ENCODE results near the gene TMEM26. TPM values are rescaled to one million over a fixed set of nuclear protein-coding genes. Genes with fewer than 3 reads are reported as not detected.
"Not testable (repeated sequence)": the region's sequence is repeated elsewhere in the genome, so short reads cannot be mapped to it uniquely, and the experiment has no call there.

TMEM26 gene
- polyA plus RNA-seq, 4 donors, result 5.9 to 9.6 (median 7.3) TPM

DNA sequence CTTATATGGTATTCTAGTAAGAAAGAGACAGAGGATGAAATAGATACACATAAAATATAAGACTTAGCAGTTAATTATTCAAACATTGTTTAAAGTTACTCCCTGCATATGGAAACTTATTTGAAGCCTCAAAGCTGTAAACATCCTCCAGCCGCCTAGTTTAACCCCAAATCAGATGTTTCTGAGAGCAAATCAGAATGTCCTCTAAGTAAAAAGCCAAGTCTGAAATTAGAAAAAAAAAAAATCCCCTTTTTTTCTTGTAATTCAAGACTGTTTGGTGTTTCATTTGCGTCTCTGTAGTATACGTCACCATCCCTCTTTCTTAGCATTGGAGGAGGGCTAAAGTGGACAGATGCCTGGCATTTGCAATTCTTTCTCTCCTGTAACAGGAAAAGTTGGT, 46.4 kb downstream of the TMEM26 start:
- DNase-seq (ENCODE audit: low read depth in 4 of 4, low spot score in 2 of 4), result no peak

DNA sequence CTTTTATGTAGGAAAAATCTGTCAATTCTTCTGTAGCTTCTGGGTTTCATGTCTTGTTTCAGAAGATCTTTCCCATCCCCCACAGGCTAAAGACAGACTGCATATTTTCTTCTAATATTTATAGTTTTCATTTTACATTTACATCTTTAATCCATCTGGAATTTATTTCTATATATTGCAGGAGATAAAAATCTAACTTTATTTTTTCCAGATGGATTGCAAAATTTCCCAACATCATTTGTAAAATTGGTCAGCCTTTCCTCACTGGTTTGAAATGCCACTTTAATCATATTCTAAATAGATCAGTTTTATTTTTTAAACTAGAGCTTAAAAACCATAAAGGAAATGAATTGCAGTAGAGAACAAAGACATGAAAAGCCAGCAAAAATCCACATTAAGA, 46.9 kb downstream of the TMEM26 start:
- no peak for DNase-seq (ENCODE audit: low read depth in 4 of 4, low spot score in 2 of 4)

DNA sequence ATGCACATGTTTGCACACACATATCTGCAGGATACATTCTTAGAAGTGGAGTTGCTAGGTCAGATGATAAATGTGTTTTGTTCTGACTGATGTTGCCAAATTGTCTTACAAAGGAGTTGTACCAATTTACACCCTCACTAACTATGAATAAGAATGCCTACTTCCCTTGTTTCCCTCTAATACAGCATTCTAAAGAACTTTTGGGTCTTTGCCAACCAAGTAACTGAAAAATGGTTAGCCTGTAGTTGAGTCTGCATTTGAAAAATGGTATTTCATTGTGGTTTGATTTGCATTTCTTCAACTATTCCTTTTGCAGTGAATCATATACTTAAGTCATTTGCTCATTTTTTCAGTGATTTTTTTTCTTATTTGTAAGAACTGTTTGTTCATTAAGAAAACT, 48.4 kb downstream of the TMEM26 start:
- no peak for DNase-seq (ENCODE audit: low read depth in 4 of 4, low spot score in 2 of 4)

DNA sequence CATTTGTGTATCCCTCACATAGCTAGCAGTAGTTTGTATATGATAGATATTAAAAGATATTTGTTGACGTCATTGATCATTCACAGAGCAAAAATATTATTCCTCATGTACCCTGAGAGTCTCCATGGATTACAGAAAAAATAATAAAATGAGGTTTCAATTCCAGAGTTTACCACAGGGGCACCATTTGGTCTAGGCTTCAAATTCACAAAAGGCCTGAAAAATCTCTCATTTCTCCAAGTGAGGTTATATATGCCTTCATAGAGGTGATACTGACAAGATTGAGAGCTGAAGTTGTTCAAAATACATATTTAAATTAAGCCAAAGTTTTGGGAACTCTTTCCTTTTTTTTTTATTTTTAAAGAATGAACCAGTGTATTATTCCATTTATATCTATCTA, 52.7 kb downstream of the TMEM26 start:
- no peak for DNase-seq (ENCODE audit: low read depth in 4 of 4, low spot score in 2 of 4)

DNA sequence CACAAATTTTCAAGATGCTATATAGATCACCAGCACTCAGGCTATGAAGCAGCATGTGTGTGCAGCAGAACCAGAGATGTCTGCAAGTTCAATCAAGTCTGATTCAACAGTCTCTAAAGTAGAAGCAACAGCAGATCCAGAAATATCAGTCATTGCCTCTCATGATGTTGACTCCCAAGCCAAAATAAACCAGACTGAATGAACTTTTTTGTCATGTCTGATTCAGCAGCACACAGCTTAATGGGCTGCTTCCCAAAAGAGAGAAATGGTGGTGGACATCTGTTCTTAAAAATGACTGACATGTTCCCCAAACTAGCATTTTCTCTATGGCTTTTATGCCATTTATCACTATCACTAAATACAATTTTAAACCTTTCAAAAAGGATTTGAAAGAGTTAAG, 53.8 kb downstream of the TMEM26 start:
- no peak for DNase-seq (ENCODE audit: low read depth in 4 of 4, low spot score in 2 of 4)

DNA sequence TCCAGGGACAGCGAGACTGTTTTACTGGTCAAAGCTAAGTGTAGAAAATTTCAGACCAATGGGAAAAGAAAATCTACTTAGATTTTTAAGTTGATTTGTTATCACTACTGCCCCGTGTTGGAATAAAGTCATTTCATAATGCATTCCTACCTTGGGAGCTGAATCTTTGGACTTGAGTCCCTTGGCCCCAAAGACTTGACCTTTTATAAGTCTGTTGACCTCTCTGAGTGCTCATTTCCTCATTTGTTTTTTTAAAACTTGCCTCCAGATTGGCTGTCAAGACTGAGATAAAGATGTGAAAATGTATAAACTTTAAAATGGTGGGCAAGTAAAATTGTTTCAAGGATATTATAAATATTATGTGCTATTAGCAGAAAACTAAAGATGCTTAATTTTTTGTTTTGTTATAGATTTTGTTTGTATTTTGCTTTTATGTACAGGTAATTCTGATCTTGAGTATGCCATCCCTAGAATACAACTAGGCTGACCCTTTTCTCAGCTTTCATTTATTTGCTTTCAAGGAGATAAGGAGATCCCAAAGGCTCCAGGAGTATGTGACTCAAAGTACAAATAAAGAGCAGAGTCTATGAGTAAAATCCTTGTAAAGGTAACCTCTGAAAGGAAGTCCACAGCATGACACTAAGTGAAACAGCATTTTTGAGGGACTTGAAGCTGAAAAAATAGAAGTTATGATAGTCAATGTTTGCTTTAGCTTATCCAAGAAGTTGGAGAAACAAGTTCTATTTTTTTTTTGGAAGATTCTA, 54.6 kb downstream of the TMEM26 start:
- no peak for DNase-seq (ENCODE audit: low read depth in 4 of 4, low spot score in 2 of 4)

DNA sequence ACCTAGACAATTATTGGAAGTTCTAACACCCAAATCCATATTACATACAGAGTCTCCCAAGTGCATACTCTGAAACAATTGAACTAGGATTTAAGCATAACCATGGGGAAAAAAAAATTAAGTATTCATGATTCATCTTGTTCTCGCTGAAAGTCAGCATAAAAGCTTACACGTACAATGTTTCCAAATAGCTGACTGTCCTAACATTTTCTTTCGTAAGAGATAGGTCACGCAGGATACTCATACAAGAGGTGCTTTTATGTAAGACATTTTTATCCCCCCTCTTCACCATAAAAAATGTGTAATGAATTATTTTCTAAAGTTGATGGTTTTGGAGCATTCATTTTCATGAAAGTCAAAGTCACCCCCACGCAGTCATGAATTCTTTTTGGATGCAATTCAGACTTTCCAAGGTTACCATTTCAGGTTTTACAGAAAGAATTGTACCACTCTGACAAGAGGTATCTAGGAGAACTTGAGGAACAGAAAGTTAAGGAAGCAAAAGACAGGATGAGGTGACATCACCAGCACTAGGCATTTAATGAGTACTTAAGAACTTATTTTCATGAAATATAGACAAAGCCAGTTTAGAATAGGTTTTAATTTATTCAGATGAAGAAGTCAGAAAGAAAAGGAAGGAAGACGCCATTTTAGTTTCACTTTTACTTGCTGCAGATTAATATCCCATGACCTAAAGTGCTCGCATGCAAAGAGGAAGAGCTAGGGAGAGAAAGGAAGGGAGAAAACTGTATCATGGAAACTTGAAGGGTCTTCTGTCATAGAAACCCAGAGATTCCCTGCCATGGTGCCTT, 55.8 kb downstream of the TMEM26 start:
- DNase-seq (ENCODE audit: low read depth in 4 of 4, low spot score in 2 of 4), result no peak

DNA sequence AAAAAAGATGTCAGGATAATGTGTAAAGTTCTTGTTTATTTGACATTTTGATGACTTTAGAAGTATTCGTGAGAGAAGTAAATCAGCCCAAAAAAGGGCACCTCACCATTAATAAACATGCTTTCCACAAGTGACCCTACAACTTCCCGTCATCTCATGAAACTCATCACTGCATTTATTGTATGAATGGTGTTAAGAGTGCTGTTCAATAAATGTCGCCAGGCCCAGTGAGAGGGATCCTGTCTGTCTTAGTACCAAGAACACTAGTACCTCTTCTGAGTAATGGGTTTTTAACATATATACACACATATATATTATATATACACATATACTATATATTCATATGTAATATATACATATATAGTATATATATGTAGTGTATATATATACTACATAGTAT, 61.9 kb downstream of the TMEM26 start:
- no peak for DNase-seq (ENCODE audit: low read depth in 4 of 4, low spot score in 2 of 4)

DNA sequence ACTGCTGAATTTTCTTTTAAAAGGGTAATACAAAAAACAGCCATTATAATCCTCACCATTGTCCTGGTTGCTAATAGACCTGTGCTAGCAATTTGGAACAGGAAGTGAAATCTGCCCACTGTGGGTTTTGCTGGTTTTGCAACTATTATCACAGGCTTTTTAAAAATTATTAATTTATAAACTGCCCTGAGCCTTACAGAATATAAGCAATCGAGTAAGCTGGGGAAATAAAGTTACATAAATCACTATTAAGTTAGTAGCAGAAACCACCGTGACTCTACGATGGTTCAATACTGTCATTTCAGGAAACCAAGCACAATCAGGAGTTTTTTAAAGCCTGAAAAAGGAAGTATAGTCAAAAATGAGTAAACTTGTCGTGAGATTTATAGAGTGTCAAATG, 62.3 kb downstream of the TMEM26 start:
- DNase-seq (ENCODE audit: low read depth in 4 of 4, low spot score in 2 of 4), result no peak

DNA sequence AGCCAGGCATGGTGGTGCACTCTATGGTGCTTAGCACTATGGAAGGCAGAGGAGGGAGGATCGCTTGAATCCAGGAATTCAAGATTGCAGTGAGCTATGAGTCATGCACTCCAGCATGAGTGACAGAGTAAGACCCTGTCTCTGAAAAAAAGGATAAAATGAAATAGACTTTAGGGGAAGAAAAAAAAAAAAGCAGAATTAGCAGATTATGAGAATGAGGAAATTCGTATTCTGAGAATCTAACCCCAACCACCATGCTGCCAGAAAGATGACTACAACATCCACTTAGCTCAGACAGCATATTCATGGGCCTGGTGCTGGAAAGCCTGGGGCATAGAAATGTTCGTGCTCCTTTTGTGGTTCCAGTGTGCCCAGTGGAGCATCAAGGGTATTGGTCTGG, 63.3 kb downstream of the TMEM26 start:
- DNase-seq (ENCODE audit: low read depth in 4 of 4, low spot score in 2 of 4), result no peak

DNA sequence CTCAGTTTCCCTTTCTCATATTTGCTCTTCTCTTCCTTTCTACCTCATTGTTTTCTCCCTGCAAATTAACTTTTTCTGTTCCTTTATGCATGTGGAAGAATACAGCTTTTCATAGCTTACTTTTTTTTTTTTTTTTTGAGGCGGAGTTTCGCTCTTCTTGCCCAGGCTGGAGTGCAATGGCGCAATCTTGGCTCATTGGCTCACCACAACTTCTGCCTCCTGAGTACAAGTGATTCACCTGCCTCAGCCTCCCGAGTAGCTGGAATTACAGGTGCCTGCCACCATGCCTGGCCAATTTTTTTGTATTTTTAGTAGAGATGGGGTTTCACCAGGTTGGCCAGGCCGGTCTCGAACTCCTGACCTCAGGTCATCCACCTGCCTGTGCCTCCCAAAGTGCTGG, 64.2 kb downstream of the TMEM26 start:
- DNase-seq (ENCODE audit: low read depth in 4 of 4, low spot score in 2 of 4), result not testable (repeated sequence)

DNA sequence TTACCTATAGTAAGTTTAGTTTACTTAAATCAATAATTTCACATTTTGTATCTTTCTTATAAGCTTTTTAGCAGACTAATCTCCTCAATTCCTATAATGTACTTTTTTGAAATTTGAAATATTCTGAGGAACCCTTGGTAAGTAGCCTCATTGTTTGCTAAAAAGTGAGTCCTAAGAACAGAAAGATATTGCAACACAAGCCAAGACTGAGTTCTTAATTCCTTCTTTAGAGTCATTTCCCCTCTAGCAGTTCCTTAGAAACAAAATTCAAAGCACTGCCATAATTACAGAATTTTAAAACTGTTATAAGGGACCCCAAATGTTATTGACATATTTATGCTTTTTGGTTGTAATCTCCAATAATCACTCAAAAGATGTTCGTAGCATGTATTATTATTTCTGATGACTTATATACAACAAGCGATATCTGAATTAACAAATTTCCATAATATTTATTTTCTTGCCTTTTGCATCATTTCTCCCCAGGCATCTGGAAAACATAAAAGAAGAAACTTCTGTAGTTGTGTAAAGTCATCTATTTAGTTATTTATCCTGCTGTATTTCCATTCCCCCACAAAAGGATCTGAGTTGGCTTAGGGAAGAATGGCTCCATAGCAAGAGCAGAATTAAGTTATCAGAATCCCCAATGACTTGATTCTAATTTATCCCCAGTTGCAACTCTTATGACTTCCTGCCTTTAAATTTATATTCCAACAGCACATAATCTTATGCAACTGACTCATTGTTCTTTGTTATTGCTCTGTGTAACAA, 67.8 kb downstream of the TMEM26 start:
- no peak for DNase-seq (ENCODE audit: low read depth in 4 of 4, low spot score in 2 of 4)

DNA sequence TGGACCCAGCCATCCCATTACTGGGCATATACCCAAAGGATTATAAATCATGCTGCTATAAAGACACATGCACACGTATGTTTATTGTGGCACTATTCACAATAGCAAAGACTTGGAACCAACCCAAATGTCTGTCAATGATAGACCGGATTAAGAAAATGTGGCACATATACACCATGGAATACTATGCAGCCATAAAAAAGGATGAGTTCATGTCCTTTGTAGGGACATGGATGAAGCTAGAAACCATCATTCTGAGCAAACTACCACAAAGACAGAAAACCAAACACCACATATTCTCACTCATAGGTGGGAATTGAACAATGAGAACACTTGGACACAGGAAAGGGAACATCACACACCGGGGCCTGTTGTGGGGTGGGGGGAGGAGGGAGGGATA, 72.0 kb downstream of the TMEM26 start:
- not testable (repeated sequence) for DNase-seq (ENCODE audit: low read depth in 4 of 4, low spot score in 2 of 4)

DNA sequence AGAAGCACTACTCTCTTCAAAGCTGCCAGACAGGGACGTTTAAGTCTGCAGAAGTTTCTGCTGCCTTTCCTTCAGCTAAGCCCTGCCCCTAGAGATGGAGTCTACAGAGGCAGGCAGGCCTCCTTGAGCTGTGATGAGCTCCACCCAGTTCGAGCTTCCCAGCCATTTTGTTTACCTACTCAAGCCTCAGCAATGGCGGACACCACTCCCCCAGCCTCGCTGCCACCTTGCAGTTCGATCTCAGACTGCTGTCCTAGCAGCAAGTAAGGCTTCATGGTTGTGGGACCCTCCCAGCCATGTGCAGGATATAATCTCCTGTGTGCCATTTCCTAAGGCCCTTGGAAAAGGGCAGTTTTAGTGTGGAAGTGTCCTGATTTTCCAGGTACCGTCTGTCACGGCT, 74.3 kb downstream of the TMEM26 start:
- DNase-seq (ENCODE audit: low read depth in 4 of 4, low spot score in 2 of 4), result no peak

DNA sequence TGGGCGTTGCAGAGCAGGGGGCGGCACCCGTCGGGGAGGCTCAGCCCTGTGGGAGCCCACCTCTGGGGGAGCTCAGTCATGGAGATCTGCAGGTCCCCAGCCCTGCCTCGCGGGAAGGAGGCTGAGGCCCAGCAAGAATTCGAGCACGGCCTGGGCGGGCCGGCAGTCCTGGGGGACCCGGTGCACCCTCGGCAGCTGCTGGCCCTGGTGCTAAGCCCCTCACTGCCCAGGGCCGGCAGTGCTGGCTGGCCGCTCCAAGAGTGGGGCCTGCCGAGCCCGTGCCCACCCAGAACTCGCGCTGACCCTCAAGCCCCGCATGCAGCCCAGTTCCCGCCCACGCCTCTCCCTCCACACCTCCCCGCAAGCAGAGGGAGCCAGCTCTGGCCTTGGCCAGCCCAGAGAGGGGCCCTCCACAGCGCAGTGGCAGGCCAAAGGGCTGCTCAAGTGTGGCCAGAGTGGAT, 76.2 kb downstream of the TMEM26 start:
- no peak for DNase-seq (ENCODE audit: low read depth in 4 of 4, low spot score in 2 of 4)

DNA sequence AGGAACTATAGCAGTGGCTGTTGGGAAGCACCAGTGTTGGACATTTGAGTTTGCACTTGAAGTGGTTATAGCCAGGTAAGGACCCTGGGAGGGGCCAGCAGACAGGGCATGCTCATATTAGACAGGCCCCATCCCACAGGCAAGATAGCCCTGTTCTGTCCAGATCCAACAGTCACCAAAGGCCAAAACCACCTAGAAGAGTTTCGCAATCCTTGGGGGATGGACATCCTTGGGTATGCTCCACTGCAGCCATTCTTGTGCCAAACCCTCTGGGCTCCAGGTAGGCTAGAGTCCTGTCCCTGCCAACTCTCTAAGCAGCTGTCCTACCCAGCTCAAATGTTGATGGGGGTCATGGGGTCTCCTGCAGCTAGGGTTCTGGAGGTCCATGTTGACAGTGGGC, 76.8 kb downstream of the TMEM26 start:
- no peak for DNase-seq (ENCODE audit: low read depth in 4 of 4, low spot score in 2 of 4)

DNA sequence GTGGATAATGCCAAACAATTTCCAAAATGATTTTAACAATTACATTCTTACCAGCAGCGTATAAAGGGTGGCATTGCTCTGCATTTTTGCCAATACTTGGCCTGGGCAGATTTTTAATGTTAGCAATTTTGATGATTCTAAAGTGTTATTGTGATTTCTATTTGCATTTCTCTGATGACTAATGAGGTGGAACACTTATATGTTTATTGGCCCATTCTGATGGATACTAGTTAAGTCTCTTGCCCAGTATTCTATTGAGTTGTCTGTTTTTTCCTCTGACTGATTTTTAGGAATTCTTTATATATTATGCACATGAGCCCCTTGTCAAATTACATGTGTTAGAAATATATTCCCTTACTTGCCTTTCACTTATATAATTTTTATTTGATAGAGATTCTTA, 86.8 kb downstream of the TMEM26 start:
- DNase-seq (ENCODE audit: low read depth in 4 of 4, low spot score in 2 of 4), result no peak

DNA sequence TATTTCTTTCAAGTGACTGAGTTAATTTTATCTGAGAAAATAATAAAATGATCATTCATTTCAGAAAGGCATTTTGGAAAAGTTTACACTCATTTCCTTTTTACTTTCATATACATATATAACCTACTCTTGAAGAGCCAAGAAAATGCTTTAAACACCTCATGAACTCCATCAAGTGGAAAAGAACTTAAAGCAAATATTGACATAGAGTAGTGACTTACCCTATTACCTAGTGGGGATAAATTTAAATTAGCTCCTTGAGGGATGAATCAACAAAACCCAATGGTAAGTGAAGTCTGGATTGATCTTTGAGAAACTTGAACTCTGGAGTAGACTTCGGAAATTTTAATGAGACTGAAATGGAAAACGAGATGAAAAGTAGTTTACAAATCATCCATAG, 88.6 kb downstream of the TMEM26 start:
- no peak for DNase-seq (ENCODE audit: low read depth in 4 of 4, low spot score in 2 of 4)

DNA sequence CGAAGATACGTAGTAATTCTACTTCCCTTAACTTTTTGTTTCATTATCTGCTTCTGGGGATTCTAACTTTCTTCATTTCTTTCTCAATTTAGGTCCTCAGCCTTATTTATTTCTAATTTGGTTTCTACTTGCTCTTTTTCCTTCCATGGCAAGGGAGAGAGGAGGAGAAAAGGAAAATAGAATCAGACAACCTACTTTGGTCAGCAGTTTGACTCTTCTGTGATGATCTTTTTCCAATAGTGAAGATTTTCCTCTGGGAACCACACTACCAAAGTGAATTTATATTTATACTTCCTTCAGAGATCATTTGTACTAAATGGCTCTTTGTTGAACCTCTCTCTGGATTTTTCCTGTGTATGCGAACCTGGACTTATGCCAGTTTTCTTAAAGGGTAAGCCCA, 90.2 kb downstream of the TMEM26 start:
- DNase-seq (ENCODE audit: low read depth in 4 of 4, low spot score in 2 of 4), result no peak

DNA sequence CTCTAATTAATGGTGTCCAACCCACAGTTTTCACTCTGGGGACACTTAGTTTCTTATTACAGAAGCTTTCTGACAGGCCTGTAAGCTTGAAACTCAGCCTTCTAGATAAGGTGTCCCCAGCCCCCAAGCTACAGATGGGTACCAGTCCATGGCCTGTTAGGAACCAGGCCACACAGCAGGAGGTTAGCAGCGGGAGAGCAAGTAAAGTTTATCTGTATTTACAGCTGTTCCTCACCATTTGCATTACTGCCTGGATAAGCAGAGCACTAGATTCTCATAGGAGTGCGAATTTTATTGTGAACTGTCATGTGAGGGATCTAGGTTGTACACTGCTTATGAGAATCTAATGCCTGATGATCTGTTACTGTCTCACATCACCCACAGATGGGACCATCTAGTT, 93.7 kb downstream of the TMEM26 start:
- no peak for DNase-seq (ENCODE audit: low read depth in 4 of 4, low spot score in 2 of 4)

DNA sequence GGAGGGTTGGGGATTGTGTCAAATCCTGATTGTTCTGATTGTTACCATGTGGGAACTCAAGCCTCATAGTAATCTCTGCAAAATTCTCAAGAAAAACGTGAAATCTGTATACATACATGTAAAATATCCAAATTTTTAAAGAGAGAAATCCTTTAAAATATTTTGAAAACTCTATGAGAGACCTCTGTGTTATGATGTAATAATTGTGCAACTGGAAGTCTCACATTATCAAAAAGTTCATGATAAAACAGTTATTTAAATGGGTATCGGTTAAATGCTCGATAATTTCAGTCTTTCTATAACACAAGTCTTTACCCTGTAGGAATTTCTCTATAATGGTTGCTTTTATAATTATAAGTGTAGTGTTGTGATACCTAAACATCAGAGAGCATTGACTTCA, 95.5 kb downstream of the TMEM26 start:
- no peak for DNase-seq (ENCODE audit: low read depth in 4 of 4, low spot score in 2 of 4)

All from left renal cortex interstitium (tissue), 4 donors.